ENCODE results near the gene LAMC3. TPM values are rescaled to one million over a fixed set of nuclear protein-coding genes. Genes with fewer than 3 reads are reported as not detected.
A peak's percentile ranks its signal among the peaks of the same experiment; 100 is the strongest.

The LAMC3 gene
- 1 to 10 TPM in 1 of 2 experiments, under 1 TPM in 1; 0.66 to 1.7 TPM for total RNA-seq
- polyA plus RNA-seq (2013, experiment 1 of 2) = 1.1 TPM
- polyA plus RNA-seq (2013, experiment 2 of 2) = 1.5 TPM
- 0 to 9.8 (median 1.1) reads per million in 172 experiments for total RNA-seq

GRCh38 chr9:131008909-131009618 lies at the start of gene LAMC3:
TSS of gene LAMC3 (plus strand) at chr9:131009174. CDS start at chr9:131009215, 41 bp downstream.
- no peaks in the 10 kb centered on the region for H3K36me3 Mint-ChIP-seq (ENCODE audit: low read depth)
- CTCF ChIA-PET = no interaction called here

DNA sequence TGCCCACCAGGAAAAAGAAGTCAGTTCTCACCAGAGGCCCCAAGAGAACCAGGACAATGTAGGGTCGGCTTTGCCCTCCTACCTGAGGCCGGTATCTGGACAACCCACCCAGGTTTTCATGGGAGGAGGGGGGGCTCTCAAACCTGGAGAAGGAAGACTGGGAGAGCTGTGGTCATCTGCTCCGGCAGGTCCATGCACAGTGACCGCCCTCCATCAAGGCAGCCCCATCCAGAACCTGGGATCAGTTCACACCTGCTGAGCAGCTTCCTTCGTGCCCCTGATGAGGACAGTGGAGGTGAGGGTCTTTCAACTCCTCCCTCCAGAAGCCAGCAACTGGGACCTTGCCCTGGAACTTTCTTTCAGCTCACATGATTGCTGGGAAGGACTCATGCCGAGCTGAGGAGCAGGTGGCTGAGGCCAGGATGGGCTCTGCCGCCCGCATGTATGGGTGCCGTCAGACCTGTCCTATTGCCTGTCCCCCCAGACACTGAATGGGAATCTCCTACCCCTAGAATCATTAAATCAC lies 49.1 kb upstream of the LAMC3 start:
- CTCF ChIA-PET = no interaction called here
- TF ChIP-seq CTCF (IDR thresholded peaks at IDR 0.05) = no peak
- Mint-ChIP-seq H3K36me3 (ENCODE audit: low read depth) (no peaks in the 10 kb centered on the region), H3K27me3 (no peaks in the 10 kb centered on the region), H3K9me3 (no peaks in the 10 kb centered on the region), H3K27ac (no peak overlapping the region), H3K4me1 (ENCODE audit: low read depth) (no peaks in the 10 kb centered on the region), H3K4me3 (no peak overlapping the region)
- intact Hi-C loops (cut with DNase I, micrococcal nuclease) = no loop called here
- Histone ChIP-seq H3K4me3 (ENCODE audit: low read length) (no peak overlapping the region), H3K27ac (ENCODE audit: low read depth in 1 of 2, low read length in 2 of 2) (no peak overlapping the region), H3K9me3 (ENCODE audit: control insufficient read depth in 1 of 2, insufficient read depth in 1 of 2, low read length in 2 of 2) (peaks cover 0 to 40% of the 10 kb centered on the region in 2 experiments), H3K4me1 (ENCODE audit: insufficient read depth, low read length) (no peaks in the 10 kb centered on the region), H3K27me3 (ENCODE audit: control insufficient read depth in 1 of 2, insufficient read depth in 2 of 2, low read length in 2 of 2) (peaks cover 0 to 6% of the 10 kb centered on the region in 2 experiments), H3K36me3 (ENCODE audit: insufficient read depth, low read length) (no peaks in the 10 kb centered on the region)
- DNase-seq (no peak), ATAC-seq (ENCODE audit: poor library complexity) (no peak)
- POLR2A ChIA-PET = no interaction called here

More at GRCh38 chr9:131008909-131009618, at the start of gene LAMC3:
- H3K27ac ChIP-seq (ENCODE audit: low read depth in 1 of 2, low read length in 2 of 2) = no peak within 1 kb of the TSS
- ATAC-seq (ENCODE audit: poor library complexity) (no peak), DNase-seq (no peak)
- POLR2A ChIA-PET = no interaction called here
- Mint-ChIP-seq H3K4me1 (ENCODE audit: low read depth) (no peaks in the 10 kb centered on the region), H3K27me3 (peaks cover 46% of the 10 kb centered on the region), H3K4me3 (peak within 1 kb of the TSS; percentile 15), H3K27ac (no peak within 1 kb of the TSS), H3K9me3 (no peaks in the 10 kb centered on the region)
- intact Hi-C loops (cut with DNase I, micrococcal nuclease) = no loop called here
- peaks cover 37 to 38% of the 10 kb centered on the region in 2 experiments for H3K27me3 ChIP-seq (ENCODE audit: control insufficient read depth in 1 of 2, insufficient read depth in 2 of 2, low read length in 2 of 2)
- no peak within 1 kb of the TSS for H3K4me3 ChIP-seq (ENCODE audit: low read length)
- no peaks in the 10 kb centered on the region for H3K36me3 ChIP-seq (ENCODE audit: insufficient read depth, low read length)
- no peak for TF ChIP-seq CTCF (IDR thresholded peaks at IDR 0.05)
- H3K9me3 ChIP-seq (ENCODE audit: control insufficient read depth in 1 of 2, insufficient read depth in 1 of 2, low read length in 2 of 2) = peaks cover 0 to 7% of the 10 kb centered on the region in 2 experiments
- H3K4me1 ChIP-seq (ENCODE audit: insufficient read depth, low read length) = peaks cover 7% of the 10 kb centered on the region

DNA sequence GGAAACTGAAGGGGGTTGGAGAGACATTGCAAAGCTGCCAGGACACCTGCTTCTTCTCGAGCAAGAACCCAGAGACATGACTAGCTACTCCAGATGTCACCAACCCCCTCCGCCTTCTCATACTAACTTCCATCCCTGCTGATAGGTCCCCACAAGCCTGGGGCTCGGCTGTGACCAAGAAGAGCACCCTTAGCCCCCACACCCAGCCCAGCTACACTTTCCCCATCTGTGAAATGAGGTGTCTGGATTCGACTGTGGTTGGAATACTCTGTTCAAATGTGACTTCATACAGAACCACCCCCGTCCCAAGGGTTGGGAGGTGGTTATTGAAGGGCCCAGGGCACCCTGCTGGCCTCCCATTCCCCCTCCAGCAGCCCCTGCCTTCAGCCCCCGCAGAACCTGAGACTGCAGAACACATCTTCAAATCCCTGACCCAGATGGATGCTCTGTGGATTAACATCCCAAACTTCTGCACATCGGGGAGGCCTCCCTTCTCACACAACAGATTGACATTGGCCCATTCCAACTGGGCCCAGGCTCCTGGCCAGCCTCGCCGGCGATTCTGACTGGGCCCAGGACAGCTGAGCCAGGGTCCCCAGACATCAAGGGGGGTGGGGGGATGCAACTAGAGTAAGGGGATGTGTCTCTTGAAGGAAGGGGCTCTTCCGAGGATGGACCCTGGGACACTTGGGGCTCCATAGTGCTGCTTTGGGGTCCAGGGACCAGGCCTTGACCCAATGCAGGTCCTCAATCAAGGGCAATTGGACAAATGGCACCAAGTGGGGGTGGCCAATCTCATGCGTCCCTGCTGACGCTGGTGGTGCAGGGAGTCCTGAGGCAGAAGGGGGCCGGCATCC lies 48.2 kb upstream of the LAMC3 start:
- CTCF ChIA-PET = no interaction called here
- POLR2A ChIA-PET = no interaction called here
- H3K4me1 Mint-ChIP-seq (ENCODE audit: low read depth) = no peaks in the 10 kb centered on the region

More for the DNA sequence above, 48.2 kb upstream of the LAMC3 start:
- Mint-ChIP-seq H3K36me3 (ENCODE audit: low read depth) (no peaks in the 10 kb centered on the region), H3K9me3 (no peaks in the 10 kb centered on the region), H3K4me3 (no peak overlapping the region), H3K27me3 (no peaks in the 10 kb centered on the region), H3K27ac (no peak overlapping the region)
- Histone ChIP-seq H3K27me3 (ENCODE audit: control insufficient read depth in 1 of 2, insufficient read depth in 2 of 2, low read length in 2 of 2) (peaks cover 0 to 4% of the 10 kb centered on the region in 2 experiments), H3K36me3 (ENCODE audit: insufficient read depth, low read length) (no peaks in the 10 kb centered on the region), H3K9me3 (ENCODE audit: control insufficient read depth in 1 of 2, insufficient read depth in 1 of 2, low read length in 2 of 2) (peaks cover 0 to 35% of the 10 kb centered on the region in 2 experiments), H3K4me1 (ENCODE audit: insufficient read depth, low read length) (no peaks in the 10 kb centered on the region), H3K27ac (ENCODE audit: low read depth in 1 of 2, low read length in 2 of 2) (no peak overlapping the region), H3K4me3 (ENCODE audit: low read length) (no peak overlapping the region)
- DNase-seq (no peak), ATAC-seq (ENCODE audit: poor library complexity) (no peak)
- no peak for TF ChIP-seq CTCF (IDR thresholded peaks at IDR 0.05)
- intact Hi-C loops (cut with DNase I, micrococcal nuclease) = no loop called here
